ENCODE measurements around the gene C3orf80. TPM values are rescaled to one million over a fixed set of nuclear protein-coding genes. Genes with fewer than 3 reads are reported as not detected.

C3orf80 gene
- total RNA-seq, 1 donor from 2014 or later = not detected

- Histone ChIP-seq H3K4me1 (no peaks in the 10 kb centered on the region), H3K9me3 (no peaks in the 10 kb centered on the region), H3K27me3 (no peaks in the 10 kb centered on the region), H3K4me3 (no peak overlapping the region), H3K27ac (no peak overlapping the region), H3K36me3 (no peaks in the 10 kb centered on the region)
- intact Hi-C loops (cut with DNase I) = no loop called here
- no peak for TF ChIP-seq POLR2A (IDR thresholded peaks at IDR 0.05)
- TF ChIP-seq POLR2AphosphoS5 (IDR thresholded peaks at IDR 0.05; ENCODE audit: insufficient read depth in 1 of 2, low read depth in 1 of 2) = no peak
- no peak for DNase-seq (ENCODE audit: extremely low spot score in 2 of 2)
These were observed 31.5 kb upstream of the C3orf80 start for GRCh38 chr3:160193644-160194192.

GRCh38 chr3:160194438-160194837 is 30.8 kb upstream of the C3orf80 start:
- TF ChIP-seq POLR2AphosphoS5 (IDR thresholded peaks at IDR 0.05; ENCODE audit: insufficient read depth in 1 of 2, low read depth in 1 of 2) (no peak), POLR2A (IDR thresholded peaks at IDR 0.05) (no peak), CTCF (IDR thresholded peaks at IDR 0.05) (no peak)
- no peak overlapping the region for H3K4me3 ChIP-seq
- H3K4me1 ChIP-seq = no peaks in the 10 kb centered on the region
- H3K36me3 ChIP-seq = no peaks in the 10 kb centered on the region
- no peaks in the 10 kb centered on the region for H3K27me3 ChIP-seq
- intact Hi-C loops (cut with DNase I) = no loop called here
- H3K9me3 ChIP-seq = no peaks in the 10 kb centered on the region
- no peak overlapping the region for H3K27ac ChIP-seq
- DNase-seq (ENCODE audit: extremely low spot score in 2 of 2) = no peak

GRCh38 chr3:160195106-160195505 is 30.1 kb upstream of the C3orf80 start:
- Histone ChIP-seq H3K4me1 (no peaks in the 10 kb centered on the region), H3K4me3 (no peak overlapping the region), H3K27me3 (no peaks in the 10 kb centered on the region), H3K36me3 (no peaks in the 10 kb centered on the region), H3K9me3 (no peaks in the 10 kb centered on the region), H3K27ac (no peak overlapping the region)
- no peak for TF ChIP-seq POLR2A (IDR thresholded peaks at IDR 0.05)
- TF ChIP-seq POLR2AphosphoS5 (IDR thresholded peaks at IDR 0.05; ENCODE audit: insufficient read depth in 1 of 2, low read depth in 1 of 2) = no peak
- no peak for TF ChIP-seq CTCF (IDR thresholded peaks at IDR 0.05)
- intact Hi-C loops (cut with DNase I) = no loop called here
- DNase-seq (ENCODE audit: extremely low spot score in 2 of 2) = no peak

- Histone ChIP-seq H3K4me3 (no peak overlapping the region), H3K36me3 (no peaks in the 10 kb centered on the region), H3K27ac (no peak overlapping the region), H3K27me3 (no peaks in the 10 kb centered on the region), H3K4me1 (no peaks in the 10 kb centered on the region), H3K9me3 (no peaks in the 10 kb centered on the region)
- no peak for DNase-seq (ENCODE audit: extremely low spot score in 2 of 2)
- TF ChIP-seq CTCF (IDR thresholded peaks at IDR 0.05) (no peak), POLR2A (IDR thresholded peaks at IDR 0.05) (no peak), POLR2AphosphoS5 (IDR thresholded peaks at IDR 0.05; ENCODE audit: insufficient read depth in 1 of 2, low read depth in 1 of 2) (no peak)
- intact Hi-C loops (cut with DNase I) = no loop called here
These were observed 28.6 kb upstream of the C3orf80 start for GRCh38 chr3:160196511-160197104.

GRCh38 chr3:160199108-160199507 is 26.1 kb upstream of the C3orf80 start:
- Histone ChIP-seq H3K4me3 (no peak overlapping the region), H3K36me3 (no peaks in the 10 kb centered on the region), H3K9me3 (no peaks in the 10 kb centered on the region), H3K27me3 (no peaks in the 10 kb centered on the region), H3K27ac (no peak overlapping the region), H3K4me1 (no peaks in the 10 kb centered on the region)
- TF ChIP-seq CTCF (IDR thresholded peaks at IDR 0.05) = no peak
- TF ChIP-seq POLR2AphosphoS5 (IDR thresholded peaks at IDR 0.05; ENCODE audit: insufficient read depth in 1 of 2, low read depth in 1 of 2) = no peak
- no peak for TF ChIP-seq POLR2A (IDR thresholded peaks at IDR 0.05)
- no peak for DNase-seq (ENCODE audit: extremely low spot score in 2 of 2)
- intact Hi-C loops (cut with DNase I) = no loop called here

Measured in vagina (tissue), 2 donors.